Activated T-helper 1 cell treated with Interleukin-2 at 50 U/mL for 16 hours (primary cell): ENCODE measurements around the gene RMRP.
A peak's percentile ranks its signal among the peaks of the same experiment; 100 is the strongest.
"Not testable (repeated sequence)": the region's sequence is repeated elsewhere in the genome, so short reads cannot be mapped to it uniquely, and the experiment has no call there.

Source experiments
- DNase-seq: peaks from one replicate; pipeline ENCODE4 v3.0.0-alpha.2; 2020; ENCODE audit warnings: low read depth

The RMRP gene

DNA sequence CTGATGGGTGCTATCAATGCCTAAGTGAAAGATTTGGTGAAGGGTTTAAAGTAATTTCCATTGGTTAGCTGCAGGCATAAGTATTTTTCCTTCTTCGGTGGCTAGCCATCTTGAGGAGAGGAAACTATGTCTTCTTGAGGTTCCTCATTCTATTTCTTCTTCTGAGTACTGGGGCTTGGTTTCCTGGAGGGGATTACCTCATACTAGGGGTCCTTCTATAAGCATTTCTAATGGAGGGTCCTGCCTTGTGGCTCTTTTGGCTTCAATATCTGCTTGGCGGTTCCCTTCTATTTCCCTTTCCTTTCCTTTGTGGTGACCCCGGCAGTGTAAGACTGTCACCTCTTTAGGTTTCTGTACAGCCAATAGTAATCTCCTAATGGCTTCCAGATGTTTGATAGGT lies 16.3 kb downstream of the RMRP start:
- not testable (repeated sequence) for DNase-seq

DNA sequence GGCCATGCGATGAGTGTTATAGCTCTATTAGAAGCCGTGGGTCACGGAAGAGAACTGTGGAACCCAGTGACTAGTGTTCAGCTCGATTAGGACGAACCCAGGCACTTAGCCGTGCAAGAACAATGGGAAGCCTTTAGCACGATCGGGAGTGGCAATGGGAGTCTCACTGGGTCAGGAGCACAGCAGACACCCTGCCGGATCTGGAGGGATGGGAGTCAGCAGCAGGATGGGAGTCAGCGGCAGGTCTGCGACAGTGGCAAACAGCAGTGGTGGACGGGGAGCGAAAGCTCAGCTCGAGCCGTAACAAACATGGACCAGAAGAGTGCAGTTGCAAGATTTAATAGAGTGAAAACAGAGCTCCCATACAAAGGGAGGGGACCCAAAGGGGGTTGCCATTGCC lies 17.4 kb downstream of the RMRP start:
- not testable (repeated sequence) for DNase-seq

DNA sequence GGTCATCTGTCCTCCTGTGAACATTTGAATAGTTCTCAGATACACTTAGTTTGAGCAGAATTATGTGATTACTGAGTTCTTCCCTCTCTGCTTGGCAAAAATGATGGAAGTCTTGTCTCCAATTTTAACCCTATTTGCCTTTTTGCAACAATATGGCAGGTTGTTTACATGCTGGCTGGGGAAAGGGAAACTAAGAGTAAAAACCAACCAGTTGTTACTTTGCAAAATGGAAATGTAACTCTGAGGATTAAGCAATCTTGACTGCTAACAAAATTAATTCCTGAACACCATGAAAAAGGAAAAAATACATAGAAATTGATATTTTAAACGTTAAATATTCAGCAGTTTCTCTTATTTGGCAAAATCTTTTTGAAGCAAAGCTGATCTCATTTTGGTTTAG lies 18.2 kb downstream of the RMRP start:
- no peak for DNase-seq

DNA sequence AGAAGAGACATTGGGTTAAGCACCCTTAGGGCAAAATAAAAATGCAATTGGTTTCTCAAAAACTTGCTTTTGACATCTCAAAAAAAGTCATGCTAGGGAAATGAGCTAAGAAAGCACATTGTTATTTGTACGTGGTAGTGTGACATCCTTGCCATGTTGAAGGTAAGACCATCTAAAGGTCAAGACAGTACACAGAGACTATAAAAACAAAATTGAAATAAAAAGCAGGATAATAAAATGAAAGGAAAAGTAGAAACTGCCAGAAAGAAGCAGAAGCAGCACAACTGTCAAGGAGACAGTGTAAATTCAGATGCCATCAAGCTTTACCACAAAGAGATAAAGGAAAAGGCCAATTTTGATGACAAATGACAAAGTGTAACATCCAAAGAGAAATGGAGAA lies 18.6 kb downstream of the RMRP start:
- not testable (repeated sequence) for DNase-seq

DNA sequence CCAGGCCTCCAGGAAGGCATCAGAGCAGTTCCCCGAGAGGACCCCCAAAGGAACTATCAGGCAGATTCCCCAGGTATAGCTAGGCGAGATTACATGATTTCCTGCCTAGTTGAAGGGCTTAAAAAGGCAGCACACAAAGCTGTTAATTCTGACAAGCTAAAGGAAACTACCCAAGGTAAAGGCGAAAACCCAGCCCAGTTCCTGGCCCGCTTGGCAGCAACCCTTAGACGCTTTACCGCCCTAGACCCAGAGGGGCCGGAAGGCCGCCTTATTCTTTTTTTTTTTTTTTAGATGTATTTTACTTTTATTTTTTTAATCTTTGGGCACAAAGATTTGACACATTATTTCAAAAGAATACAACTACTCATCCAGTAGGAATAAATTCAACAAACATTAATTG lies 19.1 kb downstream of the RMRP start:
- DNase-seq: not testable (repeated sequence)

DNA sequence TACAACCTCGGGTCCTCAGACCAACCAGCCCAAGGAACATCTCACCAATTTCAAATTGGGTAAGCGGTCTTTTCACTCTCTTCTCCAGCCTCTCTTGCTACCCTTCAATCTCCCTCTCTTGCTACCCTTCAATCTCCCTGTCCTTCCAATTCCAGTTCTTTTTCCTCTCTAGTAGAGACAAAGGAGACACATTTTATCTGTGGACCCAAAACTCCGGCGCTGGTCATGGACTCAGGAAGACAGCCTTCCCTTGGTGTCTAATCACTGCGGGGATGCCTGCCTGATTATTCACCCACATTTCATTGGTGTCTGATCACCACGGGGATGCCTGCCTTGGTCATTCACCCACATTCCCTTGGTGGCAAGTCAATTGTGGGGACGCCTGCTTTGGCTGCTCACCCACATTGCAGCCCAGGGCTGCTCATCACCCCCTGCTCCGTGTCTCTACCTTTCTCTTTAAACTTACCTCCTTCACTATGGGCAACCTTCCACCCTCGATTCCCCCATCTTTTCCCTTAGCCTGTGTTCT lies 20.3 kb downstream of the RMRP start:
- DNase-seq: not testable (repeated sequence)

DNA sequence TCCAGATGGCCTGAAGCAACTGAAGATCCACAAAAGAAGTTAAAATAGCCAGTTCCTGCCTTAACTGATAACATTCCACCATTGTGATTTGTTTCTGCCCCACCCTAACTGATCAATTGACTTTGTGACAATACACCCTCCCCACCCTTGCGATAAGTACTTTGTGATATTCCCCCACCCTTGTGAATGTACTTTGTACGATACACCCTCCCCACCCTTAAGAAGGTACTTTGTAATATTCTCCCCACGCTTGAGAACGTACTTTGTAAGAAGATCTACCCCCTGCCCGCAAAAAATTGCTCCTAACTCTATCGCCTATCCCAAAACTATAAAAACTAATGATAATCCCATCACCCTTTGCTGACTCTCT lies 21.0 kb downstream of the RMRP start:
- not testable (repeated sequence) for DNase-seq

DNA sequence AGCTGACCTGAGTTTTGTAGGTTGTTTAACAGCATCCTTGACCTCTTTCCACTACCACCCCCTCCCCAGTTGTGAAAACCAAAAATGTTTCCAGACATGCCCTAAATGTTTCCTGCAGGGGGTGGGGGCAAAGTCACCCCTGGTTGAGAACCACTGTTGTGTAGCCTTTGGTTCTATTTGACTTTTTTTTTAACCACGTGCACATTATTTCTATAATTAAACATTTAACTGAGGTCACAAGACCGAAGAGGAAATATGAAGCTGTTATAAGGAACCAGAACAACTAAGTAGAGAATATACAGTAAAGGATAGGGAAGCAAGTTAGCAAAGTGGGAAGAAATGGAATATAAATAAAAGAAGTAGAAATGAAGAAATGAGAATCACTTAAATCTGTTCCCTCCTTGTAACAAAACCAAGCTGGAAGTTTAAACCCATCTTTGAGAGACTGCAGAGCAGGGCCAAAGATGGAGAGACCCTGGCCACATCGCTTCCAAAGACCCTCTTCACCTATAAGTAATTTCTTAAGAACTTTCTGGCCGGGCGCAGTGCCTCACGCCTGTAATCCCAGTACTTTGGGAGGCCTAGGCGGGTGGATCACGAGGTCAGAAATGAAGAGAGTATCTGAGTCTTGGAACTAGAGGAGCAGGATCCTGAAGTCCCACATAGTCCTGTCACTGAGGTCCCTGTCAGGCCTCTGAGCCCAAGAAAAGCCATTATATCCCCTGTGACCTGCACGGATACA lies 21.5 kb downstream of the RMRP start:
- DNase-seq: no peak

DNA sequence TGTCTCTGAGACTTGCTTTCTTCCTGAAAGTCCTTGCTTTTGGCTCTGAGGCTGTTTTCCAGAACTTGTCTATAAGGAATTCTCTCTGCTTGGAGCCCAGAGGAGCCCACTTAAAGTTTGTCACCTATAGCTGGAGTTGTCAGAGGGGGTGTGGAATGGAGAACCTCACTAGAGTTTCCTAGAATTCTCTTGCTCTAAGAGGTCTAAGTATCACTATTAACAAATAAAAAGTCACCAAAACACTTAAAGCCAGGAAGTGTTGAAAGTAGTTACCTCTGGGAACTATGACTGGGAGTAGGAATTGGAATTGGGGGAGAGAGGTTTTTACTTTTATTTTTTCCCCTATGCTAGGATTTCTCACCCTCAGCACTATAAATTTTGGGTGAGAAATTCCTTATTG lies 22.1 kb downstream of the RMRP start:
- no peak for DNase-seq

DNA sequence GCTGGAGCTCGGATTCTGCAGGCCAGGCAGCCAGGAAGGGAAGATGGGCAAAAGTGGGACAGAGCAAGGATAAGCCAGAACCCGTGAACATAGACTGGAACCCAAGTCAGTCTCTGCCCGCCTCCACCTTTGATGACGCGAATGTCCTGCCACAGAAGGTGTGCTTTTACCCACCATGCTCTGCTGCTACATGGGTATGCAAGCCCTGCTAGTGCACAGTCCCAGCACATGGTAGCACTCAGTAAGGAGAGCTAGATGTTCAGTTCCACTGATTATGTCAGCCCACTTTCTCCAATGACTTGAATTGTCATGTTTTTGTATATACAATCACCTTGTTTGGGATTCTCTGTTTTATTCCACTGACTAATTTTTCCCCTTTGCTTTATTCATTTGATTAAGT lies 28.2 kb downstream of the RMRP start:
- DNase-seq: no peak

DNA sequence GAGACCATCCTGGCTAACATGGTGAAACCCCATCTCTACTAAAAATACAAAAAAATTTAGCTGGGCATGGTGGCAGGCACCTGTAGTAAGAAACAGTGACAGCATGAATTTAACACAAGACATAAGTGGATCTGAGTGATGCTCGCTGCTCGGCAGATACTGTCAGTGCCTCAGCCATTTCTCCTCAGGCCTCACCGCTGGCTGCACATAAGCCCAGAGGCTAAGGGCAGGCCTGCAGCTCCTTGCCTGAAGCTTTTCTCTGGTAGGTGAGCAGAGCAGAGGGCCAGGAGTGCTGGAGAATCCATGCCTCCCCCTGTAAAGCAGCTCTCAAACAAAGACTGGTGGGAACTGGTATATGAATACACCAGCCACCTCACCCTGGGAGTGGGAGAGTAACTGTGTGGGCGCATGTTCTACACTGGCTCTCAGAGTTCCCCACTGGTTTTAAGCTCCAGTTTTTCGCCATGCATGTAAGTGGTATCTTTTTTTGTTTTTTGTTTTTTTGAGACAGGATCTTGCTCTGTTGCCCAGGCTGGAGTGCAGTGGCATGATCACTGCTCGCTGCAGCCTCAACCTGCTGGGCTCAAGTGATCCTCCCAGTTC lies 29.3 kb downstream of the RMRP start:
- DNase-seq: no peak

DNA sequence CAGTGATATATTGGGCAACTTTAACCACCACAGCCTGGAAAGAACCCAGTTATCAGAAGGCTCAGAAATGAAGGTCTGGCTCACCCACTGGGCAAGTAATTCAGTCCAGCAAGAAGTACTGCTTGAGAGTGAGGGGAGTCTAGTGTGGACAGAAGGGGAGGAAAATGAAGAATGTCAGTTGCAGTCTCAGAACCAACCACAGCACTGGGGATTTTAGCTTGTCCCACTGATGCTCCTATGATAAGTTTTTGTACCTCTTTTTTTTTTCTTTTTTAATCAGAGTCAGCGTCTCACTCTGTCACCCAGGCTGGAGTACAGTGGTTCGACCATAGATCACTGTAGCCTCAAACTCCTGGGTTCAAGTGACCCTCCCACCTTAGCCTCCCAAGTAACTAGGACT lies 30.2 kb downstream of the RMRP start:
- no peak for DNase-seq

DNA sequence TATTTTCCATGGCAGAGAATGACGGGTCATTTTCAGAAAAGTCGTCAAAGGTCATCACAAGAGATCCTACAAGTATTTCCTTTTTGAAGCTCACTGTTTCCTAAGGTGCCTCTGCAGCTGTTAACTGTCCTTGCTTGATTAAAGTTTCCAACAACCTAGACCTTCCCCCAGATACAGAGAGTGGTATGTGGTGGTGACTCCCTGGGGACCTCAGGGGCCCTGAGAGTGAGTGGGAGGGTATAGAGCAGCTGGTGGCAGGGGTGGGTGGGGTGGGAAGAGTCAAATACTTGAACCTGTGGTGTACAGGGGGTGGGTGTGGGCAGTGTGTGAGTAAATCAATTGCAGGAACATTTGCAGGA lies 38.0 kb downstream of the RMRP start:
- no peak for DNase-seq

DNA sequence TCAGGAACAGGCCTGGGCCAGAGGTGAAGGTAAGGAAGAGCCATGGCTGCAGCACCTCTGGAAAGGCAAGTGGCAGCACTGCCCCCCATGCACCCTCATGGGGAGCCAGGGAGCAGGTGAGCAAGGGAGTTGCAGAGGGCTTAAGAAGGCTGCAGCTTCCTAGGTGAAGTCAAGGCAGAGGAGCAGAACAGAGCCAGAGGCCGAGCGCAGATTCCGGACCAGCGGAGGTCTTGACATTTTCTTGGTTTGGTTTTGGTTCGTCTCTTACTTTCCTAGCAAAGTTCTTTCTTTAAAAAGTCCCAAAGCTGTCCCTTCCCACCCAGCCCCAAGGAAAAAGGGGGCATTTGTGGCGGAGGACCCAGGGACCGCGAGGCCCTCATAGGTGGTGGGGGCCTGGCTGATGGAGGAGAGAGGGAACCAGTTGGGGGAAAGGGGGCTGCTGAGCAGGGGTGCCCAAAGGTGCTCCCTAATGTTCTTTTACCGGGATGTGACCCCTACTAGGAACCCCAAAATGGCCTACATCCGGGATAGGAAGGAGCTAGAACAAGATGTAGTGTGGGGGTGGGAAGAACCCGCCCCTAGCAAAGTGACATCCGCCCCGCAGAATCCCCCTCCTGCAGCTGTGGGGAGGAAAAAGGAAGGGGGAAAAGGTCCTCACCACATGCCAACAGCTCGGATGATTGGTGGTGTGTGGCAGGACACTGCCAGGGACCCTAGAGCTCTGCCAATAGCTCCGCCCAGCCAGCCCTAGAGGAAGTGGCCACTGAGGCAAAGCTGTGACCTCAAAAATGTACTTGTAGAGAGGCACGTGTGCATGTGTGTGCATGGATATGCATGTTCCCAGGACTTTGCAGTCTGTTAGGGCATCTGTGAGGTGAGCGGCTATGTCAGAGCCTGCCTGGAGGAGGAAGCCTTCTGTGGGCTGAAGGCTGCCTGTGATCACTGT lies 38.7 kb downstream of the RMRP start:
- DNase-seq: no peak

DNA sequence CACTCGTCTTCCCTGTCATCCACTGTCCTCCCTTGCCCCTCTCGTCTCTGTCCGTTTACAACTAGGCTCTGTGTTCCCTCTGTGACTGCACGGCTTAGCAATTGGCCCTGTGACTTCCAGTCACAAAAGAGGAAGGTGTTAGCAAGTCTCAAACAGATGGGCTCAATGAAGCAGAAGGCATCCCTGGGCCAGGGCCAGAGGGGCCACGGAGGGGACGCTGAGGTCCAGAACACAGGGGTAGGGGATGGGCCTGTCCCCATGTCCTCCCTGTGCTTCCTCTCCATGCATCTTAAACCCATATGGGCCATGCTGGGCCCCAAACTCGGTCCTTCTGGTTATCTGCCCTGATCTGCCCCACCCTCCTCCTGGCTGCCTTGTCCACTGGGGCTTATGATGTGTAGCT lies 39.5 kb downstream of the RMRP start, which contains the start of gene CD72:
Gene CD72, minus strand, starts transcription at position 89 of the 403 bp plus-strand sequence. CDS start 110 bp downstream, outside the sequence.
- no peak for DNase-seq

DNA sequence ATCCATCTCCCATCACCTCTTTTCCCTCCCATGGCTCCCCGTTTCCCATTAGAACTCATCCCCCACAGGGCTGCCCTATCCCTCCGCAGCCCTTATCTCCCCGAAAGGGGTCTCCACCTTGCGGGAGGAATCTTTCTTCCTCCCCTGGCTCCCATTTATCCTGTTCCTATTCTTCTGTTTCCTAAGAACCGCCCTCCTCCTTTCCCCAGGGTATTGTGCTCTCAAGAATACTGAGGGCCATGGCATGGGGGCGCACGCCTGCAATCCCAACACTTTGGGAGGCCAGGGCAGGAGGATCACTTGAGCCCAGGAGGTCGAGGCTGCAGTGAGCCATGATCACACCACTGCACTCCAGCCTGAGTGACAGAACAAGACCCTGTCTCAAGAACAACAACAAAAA lies 40.3 kb downstream of the RMRP start:
- DNase-seq: no peak

DNA sequence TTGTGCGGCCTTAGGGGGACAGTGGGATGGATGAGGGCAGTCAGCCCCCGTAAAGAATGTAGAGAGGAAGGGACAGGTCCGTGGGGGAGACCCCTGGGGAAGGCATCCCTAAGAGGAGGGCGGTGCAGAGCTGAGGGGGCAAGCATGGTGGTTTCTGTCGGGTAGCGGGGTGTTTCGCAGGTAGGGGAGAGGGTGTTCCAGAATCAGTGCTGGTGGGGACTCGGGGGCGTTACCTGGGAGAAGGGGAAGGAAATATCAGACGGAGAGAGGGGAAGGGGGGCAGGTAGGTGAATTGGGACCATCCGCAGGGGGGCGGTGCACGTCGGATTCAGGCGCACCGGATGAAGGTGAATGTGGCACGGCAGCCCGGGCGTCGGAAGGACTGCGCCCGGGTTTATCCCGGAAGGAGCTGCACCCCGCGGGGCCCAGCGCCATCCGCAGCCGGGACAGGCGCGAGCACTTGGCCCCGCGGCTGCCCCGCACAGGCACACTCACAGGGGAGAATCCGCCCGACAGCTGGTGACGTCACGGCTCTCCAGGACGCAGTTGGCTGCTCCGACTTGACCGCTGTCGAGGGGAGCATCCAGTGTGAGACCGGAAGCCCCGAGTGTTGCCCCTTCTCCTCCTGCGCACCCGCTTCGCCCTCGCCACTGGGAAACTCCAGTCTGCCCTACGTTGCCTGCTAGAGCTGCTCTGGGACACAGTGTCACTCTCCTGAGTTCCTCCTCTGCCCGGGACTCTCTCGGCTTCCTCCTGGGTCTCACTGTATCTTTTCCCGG lies 40.9 kb downstream of the RMRP start:
- peak; percentile 57 for DNase-seq

DNA sequence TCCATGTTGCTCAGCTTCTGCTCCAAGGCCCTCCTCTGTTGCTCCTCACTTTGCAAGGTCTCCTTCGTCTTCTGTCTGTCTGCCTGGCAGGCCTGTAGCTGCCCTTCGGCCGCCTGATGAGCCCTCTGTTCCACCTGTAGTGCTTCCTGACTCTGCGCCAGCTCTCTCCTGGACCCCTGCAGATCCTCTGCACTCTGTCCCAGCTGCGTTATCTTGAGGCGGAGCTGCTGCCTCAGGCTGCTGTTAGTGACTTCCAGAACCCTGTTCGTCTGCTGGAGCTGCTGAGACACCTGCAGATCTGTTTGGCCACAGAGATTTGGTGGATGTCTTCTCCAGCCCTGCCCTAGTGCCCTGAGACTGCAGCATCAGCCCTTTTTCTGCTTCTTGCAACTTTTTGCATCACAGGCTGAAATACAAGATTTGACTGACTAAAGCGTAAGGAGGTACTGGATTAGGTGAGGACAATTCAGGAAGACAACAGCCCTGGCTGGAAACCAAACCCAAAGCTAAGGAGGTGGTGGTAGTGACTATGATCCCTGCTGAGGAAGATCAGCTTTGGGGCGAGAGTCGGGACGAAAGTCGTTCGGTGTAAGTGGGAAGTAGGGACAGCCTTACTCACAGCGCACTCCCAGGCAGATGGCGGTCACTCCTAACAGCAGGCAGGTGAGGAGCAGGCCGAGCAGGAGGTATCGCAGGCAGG lies 41.7 kb downstream of the RMRP start:
- no peak for DNase-seq

DNA sequence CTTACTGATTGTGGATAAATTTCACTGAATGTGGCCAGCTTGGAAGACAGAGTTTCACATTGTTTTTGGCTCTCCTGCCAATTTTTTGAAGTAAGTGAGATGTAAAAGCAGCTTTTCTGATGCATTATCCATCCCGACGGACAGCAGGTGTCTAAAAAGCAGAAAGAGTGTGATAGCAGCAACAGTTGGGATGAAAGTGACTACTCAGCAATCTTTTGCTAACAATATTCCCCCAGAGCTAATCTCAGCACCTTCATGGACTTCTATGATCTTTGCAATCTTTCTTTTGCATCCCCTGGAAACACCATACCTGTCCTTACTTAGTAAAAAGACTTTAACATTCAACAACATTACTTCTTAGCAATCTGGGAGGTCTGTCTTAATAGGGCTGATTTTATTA lies 45.0 kb downstream of the RMRP start:
- no peak for DNase-seq

DNA sequence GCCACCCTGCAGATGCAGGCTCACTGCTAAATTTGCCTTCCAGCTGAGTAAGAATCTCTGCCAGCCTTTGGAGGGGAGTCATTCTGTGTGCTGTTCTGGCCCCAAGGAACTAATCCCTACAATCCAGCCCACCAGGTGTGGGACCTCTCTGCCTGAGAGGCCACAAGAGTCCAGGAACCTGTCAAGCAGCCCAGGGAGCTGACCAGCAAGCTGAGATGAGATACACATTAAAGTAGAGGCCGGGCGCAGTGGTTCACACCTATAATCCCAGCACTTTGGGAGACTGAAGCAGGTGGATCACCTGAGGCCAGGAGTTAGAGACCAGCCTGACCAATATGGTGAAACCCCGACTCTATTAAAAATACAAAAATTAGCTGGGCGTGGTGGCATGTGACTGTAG lies 45.8 kb downstream of the RMRP start:
- DNase-seq: not testable (repeated sequence)

DNA sequence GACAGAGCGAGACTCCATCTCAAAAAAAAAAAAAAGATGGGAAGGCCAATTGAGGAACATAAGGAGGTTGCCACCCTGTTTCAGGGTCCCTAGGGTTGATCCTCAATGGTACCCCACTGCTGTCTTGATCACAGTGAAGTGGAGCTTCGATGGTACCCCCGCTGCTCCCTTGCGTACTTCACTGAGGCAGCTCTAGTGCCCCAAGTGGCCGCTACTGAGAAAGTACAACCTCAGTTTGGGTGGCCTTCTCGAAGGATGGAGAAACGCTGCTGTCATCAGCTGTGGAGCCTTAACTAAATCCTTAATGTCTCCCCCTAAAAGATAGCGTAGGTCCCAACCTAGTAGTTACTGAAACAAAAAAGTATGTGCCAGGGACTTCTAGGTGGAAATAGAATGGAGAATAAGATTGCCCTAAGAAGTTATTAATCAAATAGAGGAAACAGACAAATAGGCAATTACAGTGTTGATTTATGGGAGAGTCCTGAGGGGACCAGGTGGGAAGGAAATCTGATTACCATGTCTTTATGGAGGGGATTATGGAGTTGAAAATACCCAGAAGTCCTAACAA lies 46.5 kb downstream of the RMRP start:
- peak; percentile 29 for DNase-seq
